Epithelial cell of esophagus (primary cell): ENCODE measurements around the gene EPHB1.

Experiments
- DNase-seq: peaks from one replicate; pipeline ENCODE4 v3.0.0; 2010; ENCODE audit warnings: low read depth
- H3K4me3 ChIP-seq: 2 replicates; pipeline ENCODE4 v1.5.1; 2011; ENCODE audit warnings: mild to moderate bottlenecking, low read length, control low read depth
- CTCF ChIP-seq: IDR thresholded peaks from 2 replicates; pipeline ENCODE4 v1.5.1; 2011; ENCODE audit warnings: low read depth, mild to moderate bottlenecking, low read length, control low read depth, inconsistent platforms; ENCODE audit not compliant: insufficient read depth; ENCODE audit errors: missing control alignments

The EPHB1 gene

DNA sequence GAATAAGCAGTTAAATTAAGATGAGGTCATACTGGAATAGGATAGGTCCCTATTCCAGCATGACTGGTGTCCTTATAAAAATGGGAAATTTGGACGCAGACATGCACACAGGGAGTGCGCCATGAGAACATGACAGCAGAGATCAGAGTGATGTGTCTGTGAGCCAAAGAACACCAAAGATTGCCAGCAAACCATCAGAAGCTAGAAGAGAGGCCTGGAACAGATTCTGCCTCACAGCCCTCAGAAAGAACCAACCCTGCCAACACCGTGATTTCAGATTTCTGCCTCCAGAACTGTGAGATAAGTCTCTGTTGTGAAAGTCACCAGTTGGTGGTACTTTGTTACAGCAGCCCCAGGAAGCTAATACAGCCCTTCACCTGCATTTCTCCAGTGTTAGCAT, 34.7 kb downstream of the EPHB1 start:
- no peak for DNase-seq
- TF ChIP-seq CTCF: no peak
- no peak overlapping the region for H3K4me3 ChIP-seq

- no peak for TF ChIP-seq CTCF
- no peak for DNase-seq
- H3K4me3 ChIP-seq: no peak overlapping the region
Observed at GRCh38 chr3:134832585-134832984, 37.5 kb downstream of the EPHB1 start.

GRCh38 chr3:134833453-134834163, 38.5 kb downstream of the EPHB1 start:
- DNase-seq: no peak

GRCh38 chr3:134836921-134837320, 41.9 kb downstream of the EPHB1 start:
- no peak for DNase-seq
- no peak overlapping the region for H3K4me3 ChIP-seq
- TF ChIP-seq CTCF: no peak

More at GRCh38 chr3:134833453-134834163, 38.5 kb downstream of the EPHB1 start:
- no peak for TF ChIP-seq CTCF
- no peak overlapping the region for H3K4me3 ChIP-seq

DNA sequence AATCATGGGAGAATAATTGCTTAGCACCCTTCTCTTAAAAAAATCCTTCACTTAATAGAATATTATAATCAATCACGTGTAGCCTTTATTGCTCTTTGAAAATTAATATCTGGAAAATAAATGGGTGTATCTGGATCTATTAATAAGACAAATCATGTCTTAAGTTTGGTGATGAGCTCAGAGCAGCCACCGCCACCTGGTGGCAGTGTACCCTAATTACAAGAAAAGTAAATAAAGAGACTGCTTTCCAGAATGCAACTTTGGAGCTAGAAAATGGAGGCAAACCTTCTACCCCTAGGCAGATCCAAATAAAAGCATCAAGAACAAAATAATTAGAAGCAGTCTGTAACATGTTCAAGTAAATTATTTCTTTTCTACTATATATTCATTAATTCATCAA, 43.5 kb downstream of the EPHB1 start:
- H3K4me3 ChIP-seq: no peak overlapping the region
- DNase-seq: no peak
- no peak for TF ChIP-seq CTCF

GRCh38 chr3:134839422-134839821, 44.4 kb downstream of the EPHB1 start:
- no peak overlapping the region for H3K4me3 ChIP-seq
- TF ChIP-seq CTCF: no peak
- DNase-seq: no peak

DNA sequence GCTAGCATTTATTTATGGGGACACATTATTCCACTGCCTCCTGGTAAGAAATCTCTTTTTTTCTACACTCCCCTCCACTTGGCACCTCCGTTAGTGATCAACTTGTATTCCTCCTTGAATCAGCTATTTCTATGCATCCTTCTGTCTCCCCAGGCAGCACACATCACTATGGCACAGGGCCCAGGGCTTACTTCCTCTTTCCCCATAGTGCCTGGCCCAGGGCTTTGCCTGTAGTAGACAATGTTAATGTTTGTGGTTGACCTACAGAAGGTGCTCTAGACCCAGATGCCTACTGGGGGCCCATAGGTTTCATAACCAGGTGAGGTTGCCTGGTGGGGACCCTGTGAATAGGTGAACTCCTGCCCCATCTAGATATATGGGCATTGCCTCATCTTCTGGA, 44.9 kb downstream of the EPHB1 start:
- H3K4me3 ChIP-seq: no peak overlapping the region
- TF ChIP-seq CTCF: no peak
- DNase-seq: no peak
